Memory B cell (primary cell): Measurements from ENCODE around the gene C6orf136.

Experiments used
- ATAC-seq: fragments of 150-1000 bp; cut with Tn5 transposase; 2 replicates; pipeline ENCODE4 v1.10.0; 2021; ENCODE audit warnings: low read depth, mild to moderate bottlenecking, moderate library complexity
- DNase-seq, 2 donors: peaks; one replicate each; pipeline ENCODE4 v3.0.0; 2022; ENCODE audit warnings: low spot score in 2 of 2
- H3K27ac Mint-ChIP-seq: one replicate; pipeline ENCODE4 v1.8.0; 2022; ENCODE audit warnings: mild to moderate bottlenecking, moderate library complexity, mixed read lengths
- H3K27me3 Mint-ChIP-seq: one replicate; pipeline ENCODE4 v1.8.0; 2022; ENCODE audit warnings: mixed read lengths
- H3K36me3 Mint-ChIP-seq: one replicate; pipeline ENCODE4 v1.8.0; 2022; ENCODE audit warnings: mild to moderate bottlenecking, mixed read lengths
- H3K4me1 Mint-ChIP-seq: one replicate; pipeline ENCODE4 v1.8.0; 2022; ENCODE audit warnings: mixed read lengths
- H3K4me3 Mint-ChIP-seq: one replicate; pipeline ENCODE4 v1.8.0; 2022; ENCODE audit warnings: mild to moderate bottlenecking, moderate library complexity, mixed read lengths
- H3K9me3 Mint-ChIP-seq: one replicate; pipeline ENCODE4 v1.8.0; 2022; ENCODE audit warnings: mixed read lengths

The C6orf136 gene

DNA sequence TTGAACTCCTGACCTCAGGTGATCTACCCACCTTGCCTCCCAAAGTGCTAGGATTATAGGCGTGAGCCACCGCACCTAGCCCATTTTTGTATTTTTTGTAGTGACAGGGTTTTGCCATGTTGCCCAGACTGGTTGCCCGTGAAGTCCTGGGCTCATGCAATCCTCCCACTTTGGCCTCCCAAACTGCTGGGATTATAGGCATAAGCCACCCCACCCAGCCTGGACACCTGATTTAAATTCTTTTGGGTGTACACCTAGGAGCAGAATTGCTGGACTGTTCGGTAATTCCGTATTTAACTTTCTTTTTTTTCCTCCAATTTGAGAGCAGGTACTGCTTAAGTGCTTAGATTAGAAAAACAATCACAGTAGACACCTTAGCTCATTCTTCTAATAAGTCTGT is 49.5 kb downstream of the C6orf136 start:
- Mint-ChIP-seq H3K4me3 (no peak overlapping the region), H3K9me3 (no peaks in the 10 kb centered on the region), H3K4me1 (peaks cover 6% of the 10 kb centered on the region), H3K27me3 (no peaks in the 10 kb centered on the region), H3K27ac (no peak overlapping the region), H3K36me3 (no peaks in the 10 kb centered on the region)
- ATAC-seq (no peak), DNase-seq (no peak)

- no peaks in the 10 kb centered on the region for H3K9me3 Mint-ChIP-seq
- no peak overlapping the region for H3K27ac Mint-ChIP-seq
- no peak for ATAC-seq
- H3K27me3 Mint-ChIP-seq: no peaks in the 10 kb centered on the region
- no peak overlapping the region for H3K4me3 Mint-ChIP-seq
- no peaks in the 10 kb centered on the region for H3K4me1 Mint-ChIP-seq
- no peak for DNase-seq
- H3K36me3 Mint-ChIP-seq: peaks cover 20% of the 10 kb centered on the region
These were observed 53.4 kb downstream of the C6orf136 start for GRCh38 chr6:30700340-30700739.
